ENCODE data around the gene DXO.
A peak's percentile ranks its signal among the peaks of the same experiment; 100 is the strongest.
"Not testable (repeated sequence)": the region's sequence is repeated elsewhere in the genome, so short reads cannot be mapped to it uniquely, and the experiment has no call there.

Gene DXO

GRCh38 chr6:31954511-31954910 is 17.4 kb downstream of the DXO start:
- DNase-seq, result no peak

- no peak for DNase-seq
These were observed 19.0 kb downstream of the DXO start for GRCh38 chr6:31952890-31953289.

GRCh38 chr6:31952140-31952805 is 19.7 kb downstream of the DXO start:
- peak; percentile 38 for DNase-seq

- no peak for DNase-seq
These were observed 21.9 kb downstream of the DXO start for GRCh38 chr6:31949926-31950548.

- no peak for DNase-seq
These were observed 23.1 kb downstream of the DXO start for GRCh38 chr6:31948753-31949413.

- no peak for DNase-seq
These were observed 23.6 kb downstream of the DXO start for GRCh38 chr6:31948306-31948705.

GRCh38 chr6:31947864-31948263 is 24.1 kb downstream of the DXO start:
- no peak for DNase-seq

- DNase-seq, result no peak
These were observed 24.8 kb downstream of the DXO start for GRCh38 chr6:31947070-31947675.

- no peak for DNase-seq
These were observed 25.5 kb downstream of the DXO start for GRCh38 chr6:31946370-31946885.

GRCh38 chr6:31945507-31946369 is 26.2 kb downstream of the DXO start, which contains the start of gene CFB:
Gene CFB (plus strand): TSS chr6:31946095. CDS start chr6:31946222, 127 bp downstream.
- DNase-seq, result no peak

- DNase-seq, result no peak
These were observed 26.8 kb downstream of the DXO start for GRCh38 chr6:31945154-31945506.

- no peak for DNase-seq
These were observed 28.2 kb downstream of the DXO start for GRCh38 chr6:31943742-31944141.

GRCh38 chr6:31940256-31940664 is 31.7 kb downstream of the DXO start:
- no peak for DNase-seq

- DNase-seq, result no peak
These were observed 36.1 kb downstream of the DXO start for GRCh38 chr6:31935823-31936222.

- no peak for DNase-seq
These were observed 36.9 kb downstream of the DXO start for GRCh38 chr6:31935021-31935420.

- DNase-seq, result no peak
These were observed 38.4 kb downstream of the DXO start for GRCh38 chr6:31933537-31933936.

GRCh38 chr6:31932137-31932536 is 39.8 kb downstream of the DXO start:
- not testable (repeated sequence) for DNase-seq

GRCh38 chr6:31930962-31931361 is 41.0 kb downstream of the DXO start:
- no peak for DNase-seq

- DNase-seq, result no peak
These were observed 43.3 kb downstream of the DXO start for GRCh38 chr6:31928672-31928939.

GRCh38 chr6:31927863-31928671 is 43.9 kb downstream of the DXO start:
- no peak for DNase-seq

- DNase-seq, result no peak
These were observed 44.6 kb downstream of the DXO start, which contains the start of gene C2 for GRCh38 chr6:31927242-31927862. Gene C2 (plus strand): TSS chr6:31927717. CDS start chr6:31927753, 36 bp downstream.

All from activated naive CD4-positive, alpha-beta T cell treated with Interleukin-2 at 50 U/mL for 16 hours (primary cell).